ENCODE measurements around the gene C6orf89.

- no peak for TF ChIP-seq SP1 (IDR thresholded peaks at IDR 0.05; ENCODE audit: low read depth)
- TF ChIP-seq, protein P1, sequence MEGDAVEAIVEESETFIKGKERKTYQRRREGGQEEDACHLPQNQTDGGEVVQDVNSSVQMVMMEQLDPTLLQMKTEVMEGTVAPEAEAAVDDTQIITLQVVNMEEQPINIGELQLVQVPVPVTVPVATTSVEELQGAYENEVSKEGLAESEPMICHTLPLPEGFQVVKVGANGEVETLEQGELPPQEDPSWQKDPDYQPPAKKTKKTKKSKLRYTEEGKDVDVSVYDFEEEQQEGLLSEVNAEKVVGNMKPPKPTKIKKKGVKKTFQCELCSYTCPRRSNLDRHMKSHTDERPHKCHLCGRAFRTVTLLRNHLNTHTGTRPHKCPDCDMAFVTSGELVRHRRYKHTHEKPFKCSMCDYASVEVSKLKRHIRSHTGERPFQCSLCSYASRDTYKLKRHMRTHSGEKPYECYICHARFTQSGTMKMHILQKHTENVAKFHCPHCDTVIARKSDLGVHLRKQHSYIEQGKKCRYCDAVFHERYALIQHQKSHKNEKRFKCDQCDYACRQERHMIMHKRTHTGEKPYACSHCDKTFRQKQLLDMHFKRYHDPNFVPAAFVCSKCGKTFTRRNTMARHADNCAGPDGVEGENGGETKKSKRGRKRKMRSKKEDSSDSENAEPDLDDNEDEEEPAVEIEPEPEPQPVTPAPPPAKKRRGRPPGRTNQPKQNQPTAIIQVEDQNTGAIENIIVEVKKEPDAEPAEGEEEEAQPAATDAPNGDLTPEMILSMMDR (IDR thresholded peaks at IDR 0.05 in 2 of 3, conservative IDR thresholded peaks at IDR 0.05 in 1 of 3; ENCODE audit: borderline replicate concordance in 1 of 3, insufficient read depth in 1 of 3, low read depth in 2 of 3, low read length in 2 of 3), result no peak
- TF ChIP-seq SRF (IDR thresholded peaks at IDR 0.05; ENCODE audit: low read depth), result no peak
These were observed 22.8 kb upstream of the C6orf89 start for GRCh38 chr6:36862848-36863382.

All from HCT116 (cell line).